Peyer's patch (tissue), 4 donors: ENCODE results near the gene RABGGTA. TPM values are rescaled to one million over a fixed set of nuclear protein-coding genes. Genes with fewer than 3 reads are reported as not detected.

Source experiments
- DNase-seq, 3 donors: peaks; one replicate each; pipeline ENCODE4 v3.0.0-alpha.2; 2017 to 2019
- H3K27ac ChIP-seq, 4 donors: fragments of 200-600 bp; sonication (generic); one replicate each; pipeline ENCODE4 v1.5.1; 2016 to 2019
- H3K27me3 ChIP-seq, 2 donors: fragments of 200-600 bp; sonication (generic); one replicate each; pipeline ENCODE4 v1.5.1; 2019
- H3K36me3 ChIP-seq, 3 donors: fragments of 200-600 bp; sonication (generic); one replicate each; pipeline ENCODE4 v1.5.1; 2016 to 2019
- H3K4me1 ChIP-seq, 4 donors: fragments of 200-600 bp; sonication (generic); one replicate each; pipeline ENCODE4 v1.5.1; 2016 to 2019
- H3K4me3 ChIP-seq, 4 donors: fragments of 200-600 bp; sonication (generic); 1 replicate in 3 of 4; 2 replicates in 1 of 4; pipeline ENCODE4 v1.5.1; 2016 to 2019; ENCODE audit warnings: mild to moderate bottlenecking in 1 of 4
- H3K9me3 ChIP-seq, 4 donors: fragments of 200-600 bp; sonication (generic); one replicate each; pipeline ENCODE4 v1.5.1; 2016 to 2019; ENCODE audit warnings: mild to moderate bottlenecking in 1 of 4
- POLR2A ChIP-seq, 2 donors: fragments of 450-650 bp; IDR thresholded peaks; one replicate each; pipeline ENCODE4 v1.5.1; 2017; ENCODE audit warnings: antibody characterized with exemption in 2 of 2, mild to moderate bottlenecking in 2 of 2, moderate library complexity in 2 of 2
- total RNA-seq, 4 donors: library from RNA; depleted of rRNA; stranded (reverse); fragments of >200 nt; gene quantifications; one replicate each; pipeline ENCODE4 v1.1.0, GENCODE V29; 2016
- TF ChIP-seq, protein P1 (sequence below), 6 experiments: fragments of 450-650 bp in 4 of 6; fragments of 200-600 bp in 2 of 6; sonication (generic) in 1 of 6; IDR thresholded peaks; one replicate each; pipeline ENCODE4 v1.5.1; 2017 to 2019; ENCODE audit warnings: antibody characterized with exemption in 6 of 6, mild to moderate bottlenecking in 3 of 6, moderate library complexity in 1 of 6

The RABGGTA gene
- total RNA-seq, 4 donors from 2014 or later: 57.3 to 84.6 (median 77.6) TPM

DNA sequence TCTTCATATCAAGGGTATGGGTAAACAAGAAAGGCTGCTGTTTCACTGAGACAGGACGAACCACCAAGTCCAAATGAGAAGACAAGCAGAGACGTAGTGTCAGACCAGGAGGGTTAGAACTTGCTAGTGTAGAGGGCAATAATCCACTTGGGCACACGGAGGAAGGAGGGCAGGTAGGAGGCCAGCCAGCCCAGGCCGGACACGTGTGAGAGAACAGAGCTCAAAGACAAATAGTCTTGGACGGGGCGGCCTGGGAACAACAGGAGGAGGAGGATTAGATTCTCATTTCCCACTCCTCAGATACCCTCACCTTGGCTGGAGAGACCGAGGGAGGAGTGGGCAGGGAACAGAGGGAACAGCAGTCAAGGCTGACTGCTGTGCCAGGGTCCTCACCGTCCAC lies 19.3 kb upstream of the RABGGTA start:
- no peak overlapping the region for H3K27ac ChIP-seq
- H3K9me3 ChIP-seq: no peaks in the 10 kb centered on the region
- H3K4me1 ChIP-seq: no peaks in the 10 kb centered on the region
- H3K36me3 ChIP-seq: peaks cover 0 to 62% (median 0%) of the 10 kb centered on the region in 3 donors
- DNase-seq: no peak
- no peaks in the 10 kb centered on the region for H3K27me3 ChIP-seq
- H3K4me3 ChIP-seq: no peak overlapping the region
- TF ChIP-seq POLR2A (IDR thresholded peaks at IDR 0.05): no peak
- TF ChIP-seq, protein P1, sequence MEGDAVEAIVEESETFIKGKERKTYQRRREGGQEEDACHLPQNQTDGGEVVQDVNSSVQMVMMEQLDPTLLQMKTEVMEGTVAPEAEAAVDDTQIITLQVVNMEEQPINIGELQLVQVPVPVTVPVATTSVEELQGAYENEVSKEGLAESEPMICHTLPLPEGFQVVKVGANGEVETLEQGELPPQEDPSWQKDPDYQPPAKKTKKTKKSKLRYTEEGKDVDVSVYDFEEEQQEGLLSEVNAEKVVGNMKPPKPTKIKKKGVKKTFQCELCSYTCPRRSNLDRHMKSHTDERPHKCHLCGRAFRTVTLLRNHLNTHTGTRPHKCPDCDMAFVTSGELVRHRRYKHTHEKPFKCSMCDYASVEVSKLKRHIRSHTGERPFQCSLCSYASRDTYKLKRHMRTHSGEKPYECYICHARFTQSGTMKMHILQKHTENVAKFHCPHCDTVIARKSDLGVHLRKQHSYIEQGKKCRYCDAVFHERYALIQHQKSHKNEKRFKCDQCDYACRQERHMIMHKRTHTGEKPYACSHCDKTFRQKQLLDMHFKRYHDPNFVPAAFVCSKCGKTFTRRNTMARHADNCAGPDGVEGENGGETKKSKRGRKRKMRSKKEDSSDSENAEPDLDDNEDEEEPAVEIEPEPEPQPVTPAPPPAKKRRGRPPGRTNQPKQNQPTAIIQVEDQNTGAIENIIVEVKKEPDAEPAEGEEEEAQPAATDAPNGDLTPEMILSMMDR (IDR thresholded peaks at IDR 0.05): no peak

DNA sequence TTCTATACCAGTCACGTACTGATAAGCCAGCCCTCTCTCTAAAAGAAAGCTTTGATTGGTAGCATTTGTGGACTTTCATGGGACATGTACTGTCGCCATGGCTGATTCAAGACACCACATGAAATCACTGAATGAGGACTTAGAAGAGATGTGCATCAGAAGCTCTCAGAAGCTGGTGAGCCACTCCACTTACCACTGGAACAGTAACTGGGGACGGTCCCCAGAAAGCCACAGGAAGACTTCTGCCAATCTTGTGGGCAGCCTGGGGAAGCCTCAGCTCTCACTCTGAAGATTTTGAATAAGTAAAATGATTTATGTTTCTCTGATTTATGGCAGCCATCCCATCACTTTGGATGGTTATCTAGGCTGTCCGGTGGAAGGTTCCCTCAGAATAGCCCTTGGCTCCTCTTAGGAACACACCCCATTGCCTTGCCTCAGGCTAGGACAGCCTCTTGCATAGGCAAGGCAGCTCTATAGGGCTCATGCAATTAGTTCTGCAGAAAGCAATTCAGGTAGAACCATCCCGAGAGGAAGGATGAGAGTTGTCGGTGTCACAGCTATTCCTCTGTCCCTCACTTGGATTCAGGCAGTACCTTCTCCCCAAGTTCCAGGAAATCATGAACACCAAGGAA lies 18.4 kb upstream of the RABGGTA start:
- H3K9me3 ChIP-seq: no peaks in the 10 kb centered on the region
- no peaks in the 10 kb centered on the region for H3K27me3 ChIP-seq
- no peak for DNase-seq
- no peak overlapping the region for H3K27ac ChIP-seq
- no peak overlapping the region for H3K4me3 ChIP-seq
- H3K36me3 ChIP-seq: peaks cover 0 to 52% (median 0%) of the 10 kb centered on the region in 3 donors
- H3K4me1 ChIP-seq: no peaks in the 10 kb centered on the region
- TF ChIP-seq POLR2A (IDR thresholded peaks at IDR 0.05): no peak
- TF ChIP-seq, protein P1 (IDR thresholded peaks at IDR 0.05): no peak

DNA sequence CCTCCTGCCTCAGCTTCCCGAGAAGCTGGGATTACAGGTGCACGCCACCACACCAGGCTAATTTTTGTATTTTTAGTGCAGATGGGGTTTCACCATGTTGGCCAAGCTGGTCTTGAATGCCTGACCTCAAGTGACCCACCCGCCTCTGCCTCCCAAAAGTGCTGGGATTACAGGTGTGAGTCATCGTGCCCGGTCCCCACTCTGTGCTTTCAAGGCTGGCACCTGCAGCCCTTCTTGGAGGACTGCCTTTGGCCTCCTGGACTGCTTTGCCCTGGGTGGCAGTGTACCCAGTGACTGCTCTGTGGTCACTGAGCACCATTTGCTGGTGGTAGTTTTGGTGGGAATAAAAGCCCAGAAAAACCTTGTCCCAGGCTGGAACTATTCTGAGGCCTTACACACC lies 15.6 kb upstream of the RABGGTA start:
- TF ChIP-seq POLR2A (IDR thresholded peaks at IDR 0.05): no peak
- TF ChIP-seq, protein P1 (IDR thresholded peaks at IDR 0.05): no peak
- H3K36me3 ChIP-seq: peaks cover 0 to 29% (median 0%) of the 10 kb centered on the region in 3 donors
- no peak for DNase-seq
- no peaks in the 10 kb centered on the region for H3K27me3 ChIP-seq
- no peak overlapping the region for H3K4me3 ChIP-seq
- H3K4me1 ChIP-seq: no peaks in the 10 kb centered on the region
- no peaks in the 10 kb centered on the region for H3K9me3 ChIP-seq
- H3K27ac ChIP-seq: no peak overlapping the region

DNA sequence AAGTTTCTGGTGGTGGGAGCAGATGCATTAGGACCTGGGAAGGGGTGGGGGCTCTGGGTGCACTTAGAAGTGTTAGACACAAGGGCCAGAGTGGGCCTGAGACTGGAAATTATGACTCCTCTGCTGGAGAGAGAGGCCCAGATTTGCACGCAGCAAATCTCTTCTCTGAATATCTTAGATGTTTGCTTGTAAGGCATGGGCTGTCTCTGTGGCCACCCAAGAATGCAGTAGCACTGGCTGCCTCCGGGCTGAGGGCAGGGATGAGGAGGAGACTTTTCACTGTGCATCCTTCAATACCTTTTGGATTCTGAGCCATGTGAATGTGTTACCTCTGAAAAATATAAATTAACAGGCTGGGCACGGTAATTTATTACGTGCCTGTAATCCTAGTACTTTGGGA lies 14.0 kb upstream of the RABGGTA start:
- no peak overlapping the region for H3K4me3 ChIP-seq
- H3K36me3 ChIP-seq: peaks cover 0 to 13% (median 0%) of the 10 kb centered on the region in 3 donors
- H3K27me3 ChIP-seq: no peaks in the 10 kb centered on the region
- TF ChIP-seq POLR2A (IDR thresholded peaks at IDR 0.05): no peak
- no peaks in the 10 kb centered on the region for H3K4me1 ChIP-seq
- no peak for DNase-seq
- no peaks in the 10 kb centered on the region for H3K9me3 ChIP-seq
- H3K27ac ChIP-seq: no peak overlapping the region

DNA sequence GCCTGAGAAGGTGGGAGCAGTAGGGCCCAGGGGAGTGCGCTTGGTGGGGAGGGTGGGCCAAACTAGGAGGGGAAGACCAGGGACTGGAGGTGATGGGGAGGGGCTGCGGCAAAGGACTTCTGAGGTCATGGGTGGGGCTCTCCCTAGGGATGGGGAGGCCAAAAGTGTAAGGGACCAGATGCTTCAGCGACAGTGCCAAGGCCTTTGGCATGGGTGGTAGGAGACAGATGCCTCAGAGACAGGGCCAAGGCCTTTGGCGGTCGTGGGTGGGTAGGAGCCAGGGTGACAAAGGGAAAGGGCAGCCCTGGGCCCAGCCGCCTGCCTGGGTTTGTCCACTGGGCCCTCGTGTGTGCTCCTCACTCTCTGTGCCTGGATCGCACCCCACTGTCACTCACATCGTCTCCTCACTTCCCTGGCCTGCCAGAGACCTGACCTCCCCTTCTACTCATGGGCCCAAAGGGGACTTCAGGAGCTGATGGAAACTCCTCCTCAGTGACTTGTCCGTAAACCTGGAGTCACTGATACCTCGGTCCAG lies 13.2 kb upstream of the RABGGTA start:
- H3K27me3 ChIP-seq: no peaks in the 10 kb centered on the region
- no peak overlapping the region for H3K27ac ChIP-seq
- H3K4me3 ChIP-seq: no peak overlapping the region
- H3K36me3 ChIP-seq: peaks cover 0 to 5% (median 0%) of the 10 kb centered on the region in 3 donors
- H3K4me1 ChIP-seq: no peaks in the 10 kb centered on the region
- peak in 1 of 3 donors; percentile 34 for DNase-seq
- H3K9me3 ChIP-seq: no peaks in the 10 kb centered on the region
- TF ChIP-seq, protein P1 (IDR thresholded peaks at IDR 0.05): no peak
- TF ChIP-seq POLR2A (IDR thresholded peaks at IDR 0.05): no peak

DNA sequence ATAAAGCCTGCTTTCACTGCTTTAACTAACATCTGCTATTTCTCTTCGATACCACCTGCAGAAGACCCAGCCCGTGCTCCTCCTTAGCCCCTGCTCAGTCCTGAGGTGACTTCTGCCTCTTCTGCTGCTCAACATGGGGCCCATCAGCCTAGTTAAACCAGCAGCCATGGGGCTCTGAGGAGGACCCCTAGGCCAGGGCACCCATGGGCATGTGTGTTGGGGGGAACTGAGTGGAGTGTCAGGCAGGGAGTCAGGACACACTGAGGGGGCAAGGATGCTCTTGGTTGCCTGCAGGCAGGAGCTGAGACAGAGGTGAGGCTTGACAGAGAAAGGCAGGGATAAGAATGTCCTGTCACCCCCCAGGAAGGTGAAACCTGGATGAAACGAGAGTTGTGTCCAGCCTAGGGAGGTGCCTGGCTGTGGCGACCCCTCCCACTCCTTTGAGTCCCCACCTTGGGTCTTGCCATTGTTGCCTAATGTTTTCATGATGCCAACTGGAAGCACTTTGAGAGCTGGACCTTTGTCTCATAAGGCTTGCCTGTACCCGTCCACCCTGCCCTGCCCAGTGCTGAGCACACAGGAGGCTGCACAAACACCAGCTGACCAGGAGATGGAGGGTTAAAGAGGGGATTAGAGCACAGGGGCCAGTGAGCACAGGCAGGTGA lies 12.5 kb upstream of the RABGGTA start:
- Histone ChIP-seq H3K9me3 (no peaks in the 10 kb centered on the region), H3K4me1 (no peaks in the 10 kb centered on the region), H3K36me3 (no peaks in the 10 kb centered on the region), H3K4me3 (no peak overlapping the region), H3K27ac (no peak overlapping the region), H3K27me3 (no peaks in the 10 kb centered on the region)
- DNase-seq: no peak
- TF ChIP-seq POLR2A (IDR thresholded peaks at IDR 0.05): no peak
- TF ChIP-seq, protein P1 (IDR thresholded peaks at IDR 0.05): no peak
